Activated CD8-positive, alpha-beta memory T cell treated with anti-CD3 and anti-CD28 coated beads, Interleukin-2, amount 50 U/mL, for 24 hours (primary cell): Measurements from ENCODE around the gene SOAT2.

ENCODE experiments used
- DNase-seq: peaks from one replicate; pipeline ENCODE4 v3.0.0-alpha.2; 2020; ENCODE audit errors: extremely low read depth

SOAT2 gene, protein sequence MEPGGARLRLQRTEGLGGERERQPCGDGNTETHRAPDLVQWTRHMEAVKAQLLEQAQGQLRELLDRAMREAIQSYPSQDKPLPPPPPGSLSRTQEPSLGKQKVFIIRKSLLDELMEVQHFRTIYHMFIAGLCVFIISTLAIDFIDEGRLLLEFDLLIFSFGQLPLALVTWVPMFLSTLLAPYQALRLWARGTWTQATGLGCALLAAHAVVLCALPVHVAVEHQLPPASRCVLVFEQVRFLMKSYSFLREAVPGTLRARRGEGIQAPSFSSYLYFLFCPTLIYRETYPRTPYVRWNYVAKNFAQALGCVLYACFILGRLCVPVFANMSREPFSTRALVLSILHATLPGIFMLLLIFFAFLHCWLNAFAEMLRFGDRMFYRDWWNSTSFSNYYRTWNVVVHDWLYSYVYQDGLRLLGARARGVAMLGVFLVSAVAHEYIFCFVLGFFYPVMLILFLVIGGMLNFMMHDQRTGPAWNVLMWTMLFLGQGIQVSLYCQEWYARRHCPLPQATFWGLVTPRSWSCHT

DNA sequence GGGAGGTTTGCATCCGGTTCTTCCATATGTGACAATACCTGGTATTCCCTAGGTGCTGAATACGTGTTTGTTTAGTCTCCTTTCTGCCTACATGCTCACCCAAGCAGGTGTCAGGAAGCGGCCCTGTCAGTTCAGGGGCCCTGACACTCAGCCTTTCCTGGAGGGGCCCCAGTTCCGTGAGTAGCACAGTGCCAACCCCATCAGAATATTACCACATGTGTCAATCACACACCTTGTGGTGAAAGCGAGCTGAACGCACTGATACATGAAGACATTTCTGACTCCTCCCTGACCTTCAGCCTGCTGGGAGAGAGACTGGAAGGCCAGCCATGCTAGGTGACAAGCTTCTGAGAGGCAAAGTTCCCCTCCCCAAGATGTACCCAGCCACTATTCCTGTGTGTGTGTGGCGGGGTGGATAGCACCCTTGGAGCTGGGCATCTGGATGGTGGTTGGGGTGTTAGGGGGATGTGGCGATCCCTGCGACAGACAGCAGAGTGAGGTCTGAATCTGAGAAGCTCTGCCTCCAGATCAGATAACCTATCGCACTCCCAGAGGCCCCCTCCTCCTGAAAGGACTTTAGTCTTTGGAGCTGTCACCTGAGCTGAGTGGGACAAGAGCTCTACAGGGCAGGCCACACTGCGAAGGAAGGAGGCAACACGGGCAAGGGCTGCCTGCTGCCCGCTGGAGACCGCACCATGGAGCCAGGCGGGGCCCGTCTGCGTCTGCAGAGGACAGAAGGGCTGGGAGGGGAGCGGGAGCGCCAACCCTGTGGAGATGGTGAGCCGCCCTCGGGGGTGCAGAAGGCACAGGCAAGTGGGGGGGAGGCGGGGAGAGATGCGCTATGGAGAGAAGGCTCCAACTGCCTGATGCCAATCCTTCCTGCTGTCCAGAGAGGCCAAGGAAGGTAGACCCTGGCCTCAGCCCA lies at the start of gene SOAT2:
SOAT2 (plus strand) TSS at position 604 of the 925 bp plus-strand sequence; CDS start at position 696, 92 bp downstream.
- DNase-seq = no peak

DNA sequence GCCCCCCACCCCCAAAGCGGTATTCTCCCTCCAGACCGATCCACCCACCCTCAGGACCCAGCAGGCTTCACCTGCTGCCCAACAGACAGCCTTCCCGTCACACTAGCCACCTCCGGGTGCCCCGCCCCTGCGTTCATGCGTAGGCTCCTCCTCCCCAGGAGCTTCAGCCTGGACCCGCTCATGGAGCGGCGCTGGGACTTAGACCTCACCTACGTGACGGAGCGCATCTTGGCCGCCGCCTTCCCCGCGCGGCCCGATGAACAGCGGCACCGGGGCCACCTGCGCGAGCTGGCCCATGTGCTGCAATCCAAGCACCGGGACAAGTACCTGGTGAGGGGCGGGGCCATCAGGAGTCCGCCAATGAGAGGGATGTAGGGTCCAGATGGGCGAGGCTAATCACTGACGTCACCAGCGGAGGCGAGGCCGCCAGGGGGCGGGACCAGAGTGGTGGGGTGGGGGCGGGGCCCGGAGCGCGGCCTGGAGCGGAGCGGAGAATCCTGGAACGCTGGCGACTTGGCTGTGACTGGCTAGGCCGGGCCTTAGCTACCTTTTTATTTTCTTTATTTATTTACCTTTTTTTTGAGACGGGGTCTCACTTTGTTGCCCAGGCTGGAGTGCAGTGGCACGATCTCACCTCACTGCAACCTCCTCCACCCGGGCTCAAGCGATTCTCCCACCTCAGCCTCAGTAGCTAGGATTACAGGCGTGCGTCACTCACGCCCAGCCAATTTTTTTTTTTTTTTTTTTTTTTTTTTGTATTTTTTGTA lies 49.0 kb upstream of the SOAT2 start:
- peak; percentile 80 for DNase-seq

DNA sequence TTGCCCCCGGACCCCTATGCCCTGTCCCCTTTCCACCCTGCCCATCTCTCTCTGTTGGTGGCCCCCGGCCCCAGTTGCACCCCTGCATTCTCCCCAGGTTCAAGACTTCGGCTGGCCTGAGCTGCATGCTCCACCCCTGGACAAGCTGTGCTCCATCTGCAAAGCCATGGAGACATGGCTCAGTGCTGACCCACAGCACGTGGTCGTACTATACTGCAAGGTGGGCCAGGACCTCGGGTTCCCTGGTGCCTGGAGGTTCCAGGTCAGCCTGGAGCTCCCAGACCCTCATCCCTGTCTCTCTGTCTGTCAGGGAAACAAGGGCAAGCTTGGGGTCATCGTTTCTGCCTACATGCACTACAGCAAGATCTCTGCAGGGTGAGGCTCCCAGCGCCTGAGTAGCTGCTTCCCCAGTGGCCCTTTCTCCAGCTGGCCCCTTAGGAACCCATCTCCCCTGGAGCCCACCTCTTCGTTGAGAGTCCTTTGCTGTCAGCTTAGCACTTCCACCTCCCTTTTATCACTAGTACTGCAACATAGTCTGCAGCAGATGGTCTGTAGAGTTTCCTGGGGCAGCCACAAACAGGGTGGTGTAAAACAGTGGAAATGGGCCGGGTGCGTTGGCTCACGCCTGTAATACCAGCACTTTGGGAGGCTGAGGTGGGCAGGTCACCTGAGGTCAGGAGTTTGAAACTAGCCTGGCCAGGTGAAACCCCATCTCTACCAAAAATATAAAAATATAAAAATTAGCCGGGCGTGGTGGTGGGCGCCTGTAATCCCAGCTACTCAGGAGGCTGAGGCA lies 47.6 kb upstream of the SOAT2 start:
- no peak for DNase-seq

DNA sequence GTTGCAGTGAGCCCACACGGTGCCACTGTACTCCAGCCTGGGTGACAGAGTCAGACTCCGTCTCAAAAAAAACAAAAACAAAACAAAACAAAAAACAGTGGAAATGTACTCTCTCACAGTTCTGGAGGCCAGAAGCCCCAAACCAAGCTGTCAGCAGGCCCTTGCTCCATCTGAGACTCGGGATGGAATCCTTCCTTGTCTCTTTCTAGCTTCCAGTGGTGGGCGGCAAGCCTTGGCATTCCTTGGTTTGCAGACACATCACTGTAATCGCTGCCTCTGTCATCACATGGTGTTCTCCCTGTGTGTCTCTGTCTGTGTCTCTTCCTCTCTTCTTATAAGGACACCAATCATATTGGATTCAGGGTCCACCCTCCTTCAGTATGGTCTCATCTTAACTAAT lies 47.0 kb upstream of the SOAT2 start:
- no peak for DNase-seq

DNA sequence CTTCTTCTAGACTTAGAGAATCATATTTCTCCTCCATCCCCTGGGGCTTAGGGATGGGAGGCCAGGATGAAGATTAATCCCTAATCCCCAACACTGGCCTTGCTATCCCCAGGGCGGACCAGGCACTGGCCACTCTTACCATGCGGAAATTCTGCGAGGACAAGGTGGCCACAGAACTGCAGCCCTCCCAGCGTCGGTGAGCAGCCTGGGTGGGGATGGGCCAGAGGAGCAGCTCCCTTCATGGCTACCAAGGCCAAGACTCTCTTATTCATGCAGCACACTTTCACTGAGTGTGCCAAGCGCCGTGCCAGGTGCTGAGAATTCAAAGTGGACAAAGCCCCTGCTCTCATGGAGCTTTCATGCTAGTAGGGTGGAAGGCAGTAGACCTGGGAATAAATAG lies 46.4 kb upstream of the SOAT2 start:
- no peak for DNase-seq

DNA sequence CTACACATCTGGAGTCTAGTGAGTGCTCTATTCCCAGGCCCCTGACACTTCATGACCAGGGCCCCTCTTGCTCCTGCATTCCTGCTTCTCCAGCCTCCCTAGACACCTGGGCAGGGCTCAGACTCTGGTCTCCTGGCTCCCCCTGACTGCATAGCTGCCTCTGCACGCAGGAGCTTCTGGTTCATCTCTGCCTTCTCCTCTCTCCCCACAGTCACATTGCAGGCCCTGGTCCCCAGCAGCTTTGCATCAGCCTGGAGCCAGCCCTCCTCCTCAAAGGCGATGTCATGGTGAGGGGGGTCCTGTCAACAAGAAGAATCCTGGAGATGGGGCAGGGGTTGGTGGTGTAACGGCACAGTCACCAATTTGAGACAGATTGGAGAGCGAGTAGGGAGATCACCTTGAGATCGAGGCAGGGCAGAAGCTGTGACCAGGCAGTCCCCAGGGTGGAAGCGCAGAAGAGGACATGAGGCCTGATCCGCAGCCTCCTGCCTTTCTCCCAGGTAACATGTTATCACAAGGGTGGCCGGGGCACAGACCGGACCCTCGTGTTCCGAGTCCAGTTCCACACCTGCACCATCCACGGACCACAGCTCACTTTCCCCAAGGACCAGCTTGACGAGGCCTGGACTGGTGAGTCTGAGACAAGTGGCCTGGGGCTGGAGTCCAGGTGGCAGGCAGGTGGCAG lies 45.3 kb upstream of the SOAT2 start:
- no peak for DNase-seq

DNA sequence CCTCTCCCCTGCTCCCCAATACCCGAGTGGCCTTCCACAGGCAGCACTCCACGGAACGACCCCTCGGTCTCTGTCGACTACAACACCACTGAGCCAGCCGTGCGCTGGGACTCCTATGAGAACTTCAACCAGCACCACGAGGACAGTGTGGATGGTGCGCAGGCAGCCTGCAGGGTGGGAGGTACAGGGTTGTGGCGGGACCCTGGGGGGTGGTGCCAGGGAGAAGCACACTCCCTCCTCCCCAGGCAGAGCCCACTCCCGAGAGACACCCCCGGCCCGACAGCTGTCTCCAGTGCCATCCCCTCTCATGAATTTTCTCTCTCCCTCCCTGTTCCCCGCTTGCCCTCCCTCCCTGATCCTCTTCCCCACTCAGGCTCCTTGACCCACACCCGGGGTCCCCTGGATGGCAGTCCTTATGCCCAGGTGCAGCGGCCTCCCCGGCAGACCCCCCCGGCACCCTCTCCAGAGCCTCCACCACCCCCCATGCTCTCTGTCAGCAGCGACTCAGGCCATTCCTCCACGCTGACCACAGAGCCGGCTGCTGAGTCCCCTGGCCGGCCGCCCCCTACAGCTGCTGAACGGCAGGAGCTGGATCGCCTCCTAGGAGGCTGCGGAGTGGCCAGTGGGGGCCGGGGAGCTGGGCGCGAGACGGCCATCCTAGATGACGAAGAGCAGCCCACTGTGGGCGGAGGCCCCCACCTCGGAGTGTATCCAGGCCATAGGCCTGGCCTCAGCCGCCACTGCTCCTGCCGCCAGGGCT lies 44.4 kb upstream of the SOAT2 start:
- DNase-seq = no peak

DNA sequence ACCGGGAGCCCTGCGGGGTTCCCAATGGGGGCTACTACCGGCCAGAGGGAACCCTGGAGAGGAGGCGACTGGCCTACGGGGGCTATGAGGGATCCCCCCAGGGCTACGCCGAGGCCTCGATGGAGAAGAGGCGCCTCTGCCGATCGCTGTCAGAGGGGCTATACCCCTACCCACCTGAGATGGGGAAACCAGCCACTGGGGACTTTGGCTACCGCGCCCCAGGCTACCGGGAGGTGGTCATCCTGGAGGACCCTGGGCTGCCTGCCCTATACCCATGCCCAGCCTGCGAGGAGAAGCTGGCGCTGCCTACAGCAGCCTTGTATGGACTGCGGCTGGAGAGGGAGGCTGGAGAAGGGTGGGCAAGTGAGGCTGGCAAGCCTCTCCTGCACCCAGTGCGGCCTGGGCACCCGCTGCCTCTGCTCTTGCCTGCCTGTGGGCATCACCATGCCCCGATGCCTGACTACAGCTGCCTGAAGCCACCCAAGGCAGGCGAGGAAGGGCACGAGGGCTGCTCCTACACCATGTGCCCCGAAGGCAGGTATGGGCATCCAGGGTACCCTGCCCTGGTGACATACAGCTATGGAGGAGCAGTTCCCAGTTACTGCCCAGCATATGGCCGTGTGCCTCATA lies 43.7 kb upstream of the SOAT2 start:
- no peak for DNase-seq

DNA sequence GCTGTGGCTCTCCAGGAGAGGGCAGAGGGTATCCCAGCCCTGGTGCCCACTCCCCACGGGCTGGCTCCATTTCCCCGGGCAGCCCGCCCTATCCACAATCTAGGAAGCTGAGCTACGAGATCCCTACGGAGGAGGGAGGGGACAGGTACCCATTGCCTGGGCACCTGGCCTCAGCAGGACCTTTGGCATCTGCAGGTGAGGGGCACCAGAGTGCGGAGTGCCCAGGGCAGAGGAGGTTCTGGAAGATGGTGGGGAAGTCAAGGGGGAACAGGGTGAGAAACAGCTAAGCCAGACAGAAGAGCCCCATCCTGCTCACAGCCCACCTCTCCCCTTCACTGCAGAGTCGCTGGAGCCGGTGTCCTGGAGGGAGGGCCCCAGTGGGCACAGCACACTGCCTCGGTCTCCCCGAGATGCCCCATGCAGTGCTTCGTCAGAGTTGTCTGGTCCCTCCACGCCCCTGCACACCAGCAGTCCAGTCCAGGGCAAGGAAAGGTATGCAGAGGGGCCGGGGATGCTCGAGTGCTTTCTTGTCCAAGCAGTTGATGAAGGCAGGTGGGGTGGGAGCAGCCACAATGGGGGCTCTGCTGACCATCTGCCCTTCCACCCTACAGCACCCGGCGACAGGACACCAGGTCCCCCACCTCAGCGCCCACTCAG lies 43.1 kb upstream of the SOAT2 start:
- no peak for DNase-seq

DNA sequence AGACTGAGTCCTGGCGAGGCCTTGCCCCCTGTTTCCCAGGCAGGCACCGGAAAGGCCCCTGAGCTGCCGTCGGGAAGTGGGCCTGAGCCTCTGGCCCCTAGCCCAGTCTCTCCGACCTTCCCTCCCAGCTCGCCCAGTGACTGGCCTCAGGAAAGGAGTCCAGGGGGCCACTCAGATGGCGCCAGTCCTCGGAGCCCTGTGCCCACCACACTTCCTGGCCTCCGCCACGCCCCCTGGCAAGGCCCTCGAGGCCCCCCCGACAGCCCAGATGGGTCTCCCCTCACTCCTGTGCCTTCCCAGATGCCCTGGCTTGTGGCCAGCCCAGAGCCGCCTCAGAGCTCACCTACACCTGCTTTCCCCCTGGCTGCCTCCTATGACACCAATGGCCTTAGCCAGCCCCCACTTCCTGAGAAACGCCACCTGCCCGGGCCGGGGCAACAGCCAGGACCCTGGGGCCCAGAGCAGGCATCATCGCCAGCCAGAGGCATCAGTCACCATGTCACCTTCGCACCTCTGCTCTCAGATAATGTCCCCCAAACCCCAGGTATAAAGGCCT lies 42.5 kb upstream of the SOAT2 start:
- no peak for DNase-seq

DNA sequence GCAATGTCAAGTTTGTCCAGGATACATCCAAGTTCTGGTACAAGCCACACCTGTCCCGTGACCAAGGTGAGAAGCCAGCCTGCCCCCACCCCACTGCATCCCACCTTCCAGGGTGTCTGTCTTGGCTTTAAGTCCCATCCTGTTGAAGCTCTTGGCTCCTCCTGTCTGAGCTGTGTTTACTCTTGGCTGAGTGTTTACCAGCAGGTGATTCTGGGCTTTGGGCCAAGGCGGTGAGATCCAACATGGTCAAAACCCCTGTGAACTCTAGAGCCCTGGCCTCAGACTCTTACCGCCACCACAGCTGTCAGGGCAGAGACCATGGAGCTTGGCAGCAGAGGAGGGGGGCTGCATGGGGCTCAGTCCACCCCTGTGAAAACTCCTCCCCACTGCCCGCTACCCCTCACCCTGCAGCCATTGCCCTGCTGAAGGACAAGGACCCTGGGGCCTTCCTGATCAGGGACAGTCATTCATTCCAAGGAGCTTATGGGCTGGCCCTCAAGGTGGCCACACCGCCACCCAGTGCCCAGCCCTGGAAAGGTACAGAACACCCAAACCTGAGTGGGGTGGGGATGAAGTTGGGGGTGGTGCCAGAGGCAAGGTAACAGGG lies 41.8 kb upstream of the SOAT2 start:
- DNase-seq = no peak

DNA sequence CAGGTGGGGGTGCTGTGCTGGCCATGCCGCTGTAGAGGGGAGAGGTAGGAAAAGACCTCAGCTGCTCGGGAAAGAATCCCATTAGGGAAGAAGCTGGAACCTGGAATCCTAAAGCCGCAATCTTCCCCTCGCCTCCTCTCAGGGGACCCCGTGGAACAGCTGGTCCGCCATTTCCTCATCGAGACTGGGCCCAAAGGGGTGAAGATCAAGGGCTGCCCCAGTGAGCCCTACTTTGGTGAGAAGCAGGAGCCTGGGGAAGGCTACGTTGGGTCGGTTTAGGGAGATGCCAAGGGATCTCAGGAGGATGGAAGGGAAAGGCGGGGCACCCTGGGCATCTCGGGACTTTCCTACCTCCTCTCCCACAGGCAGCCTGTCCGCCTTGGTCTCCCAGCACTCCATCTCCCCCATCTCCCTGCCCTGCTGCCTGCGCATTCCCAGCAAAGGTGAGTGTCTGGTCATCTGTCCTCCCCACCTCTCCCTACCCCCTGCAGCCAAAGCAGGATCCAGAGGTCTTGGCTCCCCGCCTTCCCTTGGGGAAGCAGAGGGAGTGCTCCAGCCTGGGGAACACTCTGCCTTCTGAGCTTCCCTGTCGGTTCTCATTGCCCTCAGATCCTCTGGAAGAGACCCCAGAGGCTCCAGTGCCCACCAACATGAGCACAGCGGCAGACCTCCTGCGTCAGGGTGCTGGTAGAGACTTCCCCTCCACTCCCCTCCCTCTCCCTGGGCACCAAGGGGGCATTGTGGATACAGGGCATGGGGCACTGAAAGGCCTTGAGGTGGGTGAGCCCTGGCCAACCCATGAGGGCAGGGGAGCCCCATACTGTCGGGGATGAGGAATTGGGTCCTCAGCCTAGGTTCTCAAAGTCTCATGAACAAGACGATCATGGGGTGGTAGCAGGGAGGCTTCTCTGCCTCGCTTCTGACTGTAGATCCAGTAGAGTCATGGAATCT lies 41.0 kb upstream of the SOAT2 start:
- no peak for DNase-seq

DNA sequence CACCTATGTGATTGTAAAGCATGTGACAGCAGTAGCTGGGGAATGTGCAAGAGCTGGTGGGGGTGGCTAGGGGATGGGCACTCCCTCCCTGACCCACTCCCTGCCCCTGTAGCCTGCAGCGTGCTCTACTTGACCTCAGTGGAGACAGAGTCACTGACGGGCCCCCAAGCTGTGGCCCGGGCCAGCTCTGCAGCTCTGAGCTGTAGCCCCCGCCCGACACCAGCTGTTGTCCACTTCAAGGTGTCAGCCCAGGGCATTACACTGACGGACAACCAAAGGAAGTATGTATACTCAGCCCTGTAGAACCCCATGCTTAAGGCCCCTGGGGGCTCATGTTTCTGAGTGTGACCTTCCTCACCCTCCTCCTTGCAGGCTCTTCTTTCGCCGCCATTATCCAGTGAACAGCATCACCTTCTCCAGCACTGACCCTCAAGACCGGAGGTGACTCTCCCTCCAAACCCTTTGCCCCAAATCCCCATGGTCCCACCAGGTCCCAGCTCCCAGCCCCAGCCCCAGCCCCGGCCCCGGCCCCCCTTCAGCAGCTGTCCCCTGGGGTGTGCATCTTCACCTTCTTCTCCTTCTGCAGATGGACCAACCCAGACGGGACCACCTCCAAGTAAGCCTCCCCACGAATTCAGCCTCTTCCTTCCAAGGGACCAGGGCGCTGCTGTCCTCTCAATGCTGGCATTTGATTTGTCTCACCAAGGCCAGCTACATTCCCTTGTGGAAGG lies 40.1 kb upstream of the SOAT2 start:
- DNase-seq = no peak

DNA sequence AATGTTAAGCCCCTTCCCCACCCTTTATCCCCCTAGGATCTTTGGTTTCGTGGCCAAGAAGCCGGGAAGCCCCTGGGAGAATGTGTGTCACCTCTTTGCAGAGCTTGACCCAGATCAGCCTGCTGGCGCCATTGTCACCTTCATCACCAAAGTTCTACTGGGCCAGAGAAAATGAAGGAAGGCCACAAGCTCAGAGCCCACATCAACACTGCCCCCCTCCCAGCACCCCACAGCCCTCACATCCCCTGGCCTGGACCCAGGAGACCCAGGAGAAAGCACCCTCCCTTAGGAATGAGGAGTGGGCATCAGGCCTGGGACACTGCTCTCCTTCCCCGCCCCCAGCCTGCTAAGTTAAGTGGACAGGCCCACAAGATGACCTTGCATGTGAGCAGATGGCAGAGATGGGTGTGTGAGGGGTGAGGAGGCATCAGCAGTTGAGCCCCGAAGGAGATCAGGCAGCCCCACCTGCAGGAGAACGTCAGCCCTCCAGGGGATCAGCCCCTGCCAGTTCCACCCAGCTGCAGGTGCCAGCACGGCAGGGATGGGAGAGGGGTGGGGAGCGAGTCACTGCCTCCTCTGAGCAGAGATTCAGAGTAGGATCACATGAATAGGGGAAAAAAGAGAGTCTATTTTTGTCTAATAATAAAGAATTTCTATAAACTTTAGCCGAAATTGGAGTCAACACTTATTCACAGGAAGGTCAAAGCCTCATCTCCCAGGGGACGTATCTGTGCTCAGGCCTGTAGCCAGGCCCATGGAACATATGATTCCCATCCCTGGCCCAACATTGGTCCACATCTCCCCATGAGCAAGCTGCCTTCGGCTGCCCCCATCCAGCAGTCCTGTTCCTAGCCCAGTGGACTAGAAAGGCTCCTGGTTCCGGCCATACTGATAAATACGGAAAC lies 39.3 kb upstream of the SOAT2 start:
- DNase-seq = no peak
